Measurements from ENCODE around the gene ZG16. TPM values are rescaled to one million over a fixed set of nuclear protein-coding genes. Genes with fewer than 3 reads are reported as not detected.

Gene ZG16, protein sequence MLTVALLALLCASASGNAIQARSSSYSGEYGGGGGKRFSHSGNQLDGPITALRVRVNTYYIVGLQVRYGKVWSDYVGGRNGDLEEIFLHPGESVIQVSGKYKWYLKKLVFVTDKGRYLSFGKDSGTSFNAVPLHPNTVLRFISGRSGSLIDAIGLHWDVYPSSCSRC
- not detected in 5 replicates for total RNA-seq (2022; extraction: Qiagen RNA extraction)

DNA sequence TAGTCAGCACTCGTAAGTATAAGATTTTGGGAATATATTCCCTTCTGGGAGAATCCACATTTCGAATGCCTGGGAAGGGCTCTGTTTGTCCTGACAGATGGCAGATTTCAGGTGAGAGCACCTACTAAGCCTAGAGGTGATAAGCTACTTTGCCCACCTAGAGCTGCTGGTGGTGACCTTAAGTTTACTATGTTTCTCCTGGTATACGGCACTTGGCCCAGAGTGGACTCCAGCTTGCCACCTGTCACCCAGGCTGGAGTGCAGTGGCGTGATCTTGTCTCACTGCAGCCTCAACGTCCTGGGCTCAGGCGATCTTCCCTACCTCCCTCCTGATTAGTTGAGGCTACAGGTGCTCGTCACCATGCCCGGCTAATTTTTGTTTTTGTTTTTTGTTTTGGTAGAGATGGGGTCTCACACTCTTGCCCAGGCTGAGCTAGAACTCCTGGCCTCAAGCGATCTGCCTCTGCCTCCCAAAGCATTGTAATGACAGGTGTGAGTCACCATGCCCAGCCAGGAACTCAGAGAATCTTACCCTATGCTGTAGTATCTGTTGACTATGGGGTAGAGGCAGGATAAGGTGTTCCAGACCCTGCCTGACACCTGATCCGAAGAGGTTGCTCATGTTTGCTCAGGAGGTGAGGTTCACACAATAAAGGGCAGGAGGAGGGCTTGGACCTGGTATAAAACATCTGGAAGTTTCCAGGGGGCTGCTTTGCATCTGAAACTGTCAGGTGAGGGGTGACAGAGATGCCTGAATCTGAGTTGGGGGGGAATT, at the start of gene ZG16:
ZG16 (plus strand) TSS at position 681 of the 775 bp plus-strand sequence. CDS start 1,011 bp downstream, outside the sequence.

GRCh38 chr16:29745853-29746345, 32.2 kb upstream of the ZG16 start, which contains the start of gene C16orf54:
C16orf54 (minus strand) TSS chr16:29745990; CDS start chr16:29744951, 1,039 bp downstream.

GRCh38 chr16:29790183-29790948, 12.3 kb downstream of the ZG16 start, which contains the start of gene KIF22:
KIF22 (plus strand) TSS chr16:29790751; CDS start chr16:29790760, 9 bp downstream.

DNA sequence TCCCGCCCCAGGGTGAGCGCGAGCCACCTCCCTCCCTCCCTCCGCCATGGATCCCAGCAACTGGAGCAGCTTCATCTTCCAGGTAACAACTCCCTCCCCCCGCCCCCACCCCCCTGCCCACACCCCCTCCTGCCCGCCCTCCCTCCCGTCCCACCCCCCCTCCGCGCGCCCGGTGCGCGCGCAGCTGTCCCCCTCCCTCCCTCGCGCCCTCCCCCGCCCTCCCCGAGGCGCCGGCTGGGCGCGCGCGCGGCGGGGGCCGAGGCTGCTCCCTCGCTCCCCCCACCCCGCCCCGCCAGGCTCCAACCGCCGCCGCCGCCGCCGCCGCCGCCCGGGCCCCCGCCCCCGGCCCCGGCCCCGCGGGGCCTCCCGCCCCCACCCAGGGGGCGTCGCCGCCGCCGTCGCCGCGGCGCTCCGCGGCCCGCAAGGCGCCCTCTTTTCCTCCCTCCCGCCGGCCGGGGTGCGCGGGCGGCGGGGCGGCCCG, 28.1 kb downstream of the ZG16 start, which contains the start of gene MAZ:
MAZ (plus strand) TSS at position 431 of the 481 bp plus-strand sequence. CDS start 173 bp downstream, outside the sequence.

GRCh38 chr16:29811896-29812665, 34.0 kb downstream of the ZG16 start, which contains the start of gene PRRT2:
PRRT2 (plus strand) TSS chr16:29812193; CDS start chr16:29813055, 862 bp downstream.

DNA sequence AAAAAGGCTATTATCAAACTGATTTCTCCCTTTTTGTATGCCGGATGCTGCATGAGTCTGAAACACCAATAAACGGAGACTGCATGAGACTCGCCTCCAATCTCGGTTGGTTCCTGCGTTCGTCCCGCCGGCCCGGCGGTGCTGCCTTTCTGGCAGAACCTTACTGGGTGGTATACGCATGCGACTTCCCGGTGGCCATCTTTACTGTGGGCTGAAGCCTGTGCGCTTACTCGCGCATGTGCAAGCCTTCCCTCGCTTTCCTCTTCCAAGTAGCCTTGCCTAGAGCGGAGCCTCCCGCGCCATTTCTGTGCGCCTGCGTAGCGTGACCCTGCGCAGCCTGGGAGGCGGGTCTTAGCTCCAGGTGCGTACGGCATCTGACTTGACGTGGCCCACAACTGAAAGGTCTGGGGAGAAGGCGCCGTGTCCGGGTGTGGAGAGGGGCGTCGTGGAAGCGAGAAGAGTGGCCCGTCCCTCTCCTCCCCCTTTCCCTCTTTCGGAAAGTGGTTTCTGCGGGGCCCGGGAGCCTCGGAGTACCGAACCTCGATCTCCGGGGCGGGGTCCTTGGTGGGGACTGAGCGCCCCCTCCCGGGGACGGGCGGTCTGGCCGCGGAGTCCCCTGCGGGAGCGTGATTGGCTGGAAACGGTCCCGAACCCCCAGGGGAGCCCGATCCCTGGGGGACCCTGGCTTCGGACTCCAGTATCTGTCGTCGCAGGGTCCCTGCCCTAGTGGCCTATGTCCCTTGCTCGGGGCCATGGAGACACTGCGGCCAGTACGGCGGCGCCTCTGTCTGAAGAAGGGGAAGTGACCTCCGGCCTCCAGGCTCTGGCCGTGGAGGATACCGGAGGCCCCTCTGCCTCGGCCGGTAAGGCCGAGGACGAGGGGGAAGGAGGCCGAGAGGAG, 38.0 kb downstream of the ZG16 start, which contains the start of gene PAGR1:
PAGR1 (plus strand) TSS at position 360 of the 901 bp plus-strand sequence; CDS start at position 734, 374 bp downstream.

DNA sequence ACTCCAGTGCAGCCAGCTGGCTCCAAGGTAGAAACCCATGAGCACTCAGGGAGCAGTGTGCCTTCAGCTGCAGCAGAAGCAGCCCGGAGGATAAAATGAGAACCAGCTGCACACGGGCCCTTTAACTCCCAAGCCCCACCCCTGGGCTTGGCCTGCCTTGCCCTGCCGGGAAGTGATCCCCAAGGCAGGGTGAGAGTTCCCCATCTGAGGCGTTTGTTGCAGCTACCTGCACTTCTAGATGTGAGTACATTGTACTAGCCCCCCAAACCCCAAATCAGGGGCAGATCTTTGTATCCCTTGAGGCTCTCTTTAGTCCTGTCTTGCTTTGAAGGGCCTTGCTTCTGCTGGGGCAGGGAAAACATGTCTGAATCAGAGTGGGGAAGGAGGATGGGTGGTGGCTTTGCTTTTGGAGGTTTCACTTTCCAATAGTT, 42.2 kb downstream of the ZG16 start, which contains the start of gene MVP:
MVP (plus strand) TSS at position 192 of the 431 bp plus-strand sequence. CDS start 10,088 bp downstream, outside the sequence.

Other genes with a start within 250 kb of the ZG16 start
- not detected in 5 replicates for gene SPN, start 115.0 kb upstream of the ZG16 start, total RNA-seq (2022; extraction: Qiagen RNA extraction)
- 0.48 to 1.0 TPM (median 0.86 TPM) in 5 replicates for gene QPRT, start 99.1 kb upstream of the ZG16 start, total RNA-seq (2022; extraction: Qiagen RNA extraction)
- not detected in 5 replicates for gene C16orf54, start 32.3 kb upstream of the ZG16 start, total RNA-seq (2022; extraction: Qiagen RNA extraction)
- gene KIF22, start 12.5 kb downstream of the ZG16 start, total RNA-seq (2022; extraction: Qiagen RNA extraction), result 71.9 to 84.6 TPM (median 83.7 TPM) in 5 replicates
- gene MAZ, start 28.3 kb downstream of the ZG16 start, total RNA-seq (2022; extraction: Qiagen RNA extraction), result 141 to 189 TPM (median 187 TPM) in 5 replicates
- gene PRRT2, start 33.9 kb downstream of the ZG16 start, total RNA-seq (2022; extraction: Qiagen RNA extraction), result 0.26 to 0.40 TPM (median 0.35 TPM) in 5 replicates
- gene PAGR1, start 37.9 kb downstream of the ZG16 start, total RNA-seq (2022; extraction: Qiagen RNA extraction), result 33.9 to 40.8 TPM (median 39.6 TPM) in 5 replicates
- 113 to 149 TPM (median 141 TPM) in 5 replicates for gene MVP, start 42.2 kb downstream of the ZG16 start, total RNA-seq (2022; extraction: Qiagen RNA extraction)
- 59.0 to 84.9 TPM (median 82.5 TPM) in 5 replicates for gene CDIPT, start 85.0 kb downstream of the ZG16 start, total RNA-seq (2022; extraction: Qiagen RNA extraction)
- gene SEZ6L2, start 121.3 kb downstream of the ZG16 start, total RNA-seq (2022; extraction: Qiagen RNA extraction), result 16.1 to 23.9 TPM (median 22.1 TPM) in 5 replicates
- gene ASPHD1, start 122.2 kb downstream of the ZG16 start, total RNA-seq (2022; extraction: Qiagen RNA extraction), result 15.9 to 21.5 TPM (median 20.0 TPM) in 5 replicates
- gene KCTD13, start 148.0 kb downstream of the ZG16 start, total RNA-seq (2022; extraction: Qiagen RNA extraction), result 9.1 to 15.4 TPM (median 13.8 TPM) in 5 replicates
- 89.3 to 94.5 TPM (median 91.1 TPM) in 5 replicates for gene TMEM219, start 183.8 kb downstream of the ZG16 start, total RNA-seq (2022; extraction: Qiagen RNA extraction)
- 20.5 to 33.5 TPM (median 31.0 TPM) in 5 replicates for gene TAOK2, start 195.6 kb downstream of the ZG16 start, total RNA-seq (2022; extraction: Qiagen RNA extraction)
- 14.7 to 16.6 TPM (median 15.4 TPM) in 5 replicates for gene HIRIP3, start 217.4 kb downstream of the ZG16 start, total RNA-seq (2022; extraction: Qiagen RNA extraction)
- gene INO80E, start 218.0 kb downstream of the ZG16 start, total RNA-seq (2022; extraction: Qiagen RNA extraction), result 112 to 117 TPM (median 114 TPM) in 5 replicates
- gene DOC2A, start 232.8 kb downstream of the ZG16 start, total RNA-seq (2022; extraction: Qiagen RNA extraction), result 1.5 to 2.4 TPM (median 1.9 TPM) in 5 replicates
- gene C16orf92, start 244.9 kb downstream of the ZG16 start, total RNA-seq (2022; extraction: Qiagen RNA extraction), result not detected in 5 replicates

All from A549 treated with dexamethasone at 1 μM for 4 hours (cell line).